Ovary (tissue), 9 donors: Measurements from ENCODE around the gene BCAM. TPM values are rescaled to one million over a fixed set of nuclear protein-coding genes. Genes with fewer than 3 reads are reported as not detected.

Source experiments
- DNase-seq, 5 donors: peaks; one replicate each; pipeline ENCODE4 v3.0.0-alpha.2; 2019 to 2020
- H3K27ac ChIP-seq, 2 donors: fragments of 200-600 bp; one replicate each; pipeline versions ENCODE4 v1.5.1 to v1.8.0; 2019 to 2022
- H3K27me3 ChIP-seq: fragments of 200-600 bp; one replicate; pipeline ENCODE4 v1.8.0; 2022
- H3K36me3 ChIP-seq: fragments of 200-600 bp; sonication (generic); one replicate; pipeline ENCODE4 v1.5.1; 2019
- H3K4me1 ChIP-seq: one replicate; pipeline ENCODE4 v1.8.1; 2013; ENCODE audit warnings: mild to moderate bottlenecking, moderate library complexity; ENCODE audit not compliant: insufficient read depth
- H3K4me3 ChIP-seq: fragments of 200-600 bp; sonication (generic); one replicate; pipeline ENCODE4 v1.5.1; 2017
- H3K9me3 ChIP-seq, 2 donors: fragments of 200-600 bp in 1 of 2; sonication (generic) in 1 of 2; one replicate each; pipeline versions ENCODE4 v1.5.1 to v1.8.1; 2013 to 2019; ENCODE audit warnings: mild to moderate bottlenecking in 1 of 2, moderate library complexity in 1 of 2
- EP300 ChIP-seq: sonication (generic); formaldehyde crosslinking; IDR thresholded peaks from one replicate; pipeline ENCODE4 v1.6.1; 2017; ENCODE audit warnings: antibody characterized with exemption
- POLR2A ChIP-seq: fragments of 450-650 bp; IDR thresholded peaks from one replicate; pipeline ENCODE4 v1.6.1; 2017; ENCODE audit warnings: antibody characterized with exemption, mild to moderate bottlenecking, moderate library complexity
- WGBS, 3 donors: extraction: QIAGEN DNeasy Blood & Tissue Kit in 1 of 3; methylation state at CpG; one replicate each; pipeline versions ENCODE4 v1.1.5 to v1.1.7; 2013 to 2017; 5-methylcytosine and 5-hydroxymethylcytosine counted together
- intact Hi-C, 4 donors: fragments of 100-400 bp; cut with DNase I; formaldehyde crosslinking; loops; one replicate each; pipeline versions ENCODE4 v1.11.0 to v1.15.1; 2022 to 2023
- polyA plus RNA-seq, 2 donors: library from polyadenylated mRNA; stranded (reverse); fragments of 200-250 nt in 1 of 2; fragments of 350-450 nt in 1 of 2; fragmentation: Illumina TruSeq in 1 of 2; extraction: RNeasy Lipid Tissue Mini Kit (QIAGEN cat#74804) in 1 of 2; gene quantifications; one replicate each; pipeline ENCODE4 v1.2.3, GENCODE V29; 2013 to 2014
- total RNA-seq, 7 donors: library from RNA; depleted of rRNA in 2 of 7; stranded (reverse); fragments of >200 nt in 2 of 7; fragmentation: NEBNext Ultra II Directional in 3 of 7; extraction: Animal tissue kit (Norgen Biotek cat#: 25700) in 3 of 7; gene quantifications; one replicate each; pipeline versions ENCODE4 v1.1.0 to v1.2.4, GENCODE V29; 2016 to 2023
- TF ChIP-seq, protein P1 (sequence below), 3 donors: fragments of 450-650 bp in 2 of 3; fragments of 200-600 bp in 1 of 3; IDR thresholded peaks; one replicate each; pipeline versions ENCODE4 v1.5.1 to v1.8.0; 2016 to 2022; ENCODE audit warnings: antibody characterized with exemption in 3 of 3, mild to moderate bottlenecking in 1 of 3
- donor health status: DM: no; HTN: no; CAD: no; lungs with moderate emphysema.
- donor health status: DM: no; HTN: no; CAD: no.
- donor health status: Bipolar disorder and iron deficiency.
- donor health status: DM: yes; HTN: yes; CAD: no.
- donor health status: DM: no; HTN: no; CAD: no.
- donor health status: DM: yes; HTN: yes; CAD: no.

BCAM gene
- total and polyA plus RNA-seq, 9 donors: 9.7 to 419 (median 62.0) TPM

DNA sequence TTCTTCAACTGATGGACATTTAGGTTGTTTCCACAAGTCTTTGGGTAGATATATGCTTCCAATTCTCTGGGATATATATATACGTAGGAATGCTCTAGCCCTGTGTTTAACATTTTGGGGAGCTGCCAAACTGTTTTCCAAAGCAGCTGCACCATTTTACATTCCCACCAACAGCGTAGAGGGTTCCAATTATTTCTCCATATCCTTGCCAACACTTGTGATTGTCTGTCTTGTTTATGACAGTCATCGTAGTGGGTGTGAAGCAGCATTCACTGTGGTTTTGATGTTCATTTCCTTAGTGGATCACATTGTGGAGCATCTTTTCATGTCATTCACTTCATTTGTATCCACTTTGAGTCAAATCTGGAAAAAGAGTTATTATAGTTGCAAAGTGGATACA lies 35.9 kb upstream of the BCAM start:
- TF ChIP-seq EP300 (no peak), POLR2A (no peak)
- TF ChIP-seq, protein P1, sequence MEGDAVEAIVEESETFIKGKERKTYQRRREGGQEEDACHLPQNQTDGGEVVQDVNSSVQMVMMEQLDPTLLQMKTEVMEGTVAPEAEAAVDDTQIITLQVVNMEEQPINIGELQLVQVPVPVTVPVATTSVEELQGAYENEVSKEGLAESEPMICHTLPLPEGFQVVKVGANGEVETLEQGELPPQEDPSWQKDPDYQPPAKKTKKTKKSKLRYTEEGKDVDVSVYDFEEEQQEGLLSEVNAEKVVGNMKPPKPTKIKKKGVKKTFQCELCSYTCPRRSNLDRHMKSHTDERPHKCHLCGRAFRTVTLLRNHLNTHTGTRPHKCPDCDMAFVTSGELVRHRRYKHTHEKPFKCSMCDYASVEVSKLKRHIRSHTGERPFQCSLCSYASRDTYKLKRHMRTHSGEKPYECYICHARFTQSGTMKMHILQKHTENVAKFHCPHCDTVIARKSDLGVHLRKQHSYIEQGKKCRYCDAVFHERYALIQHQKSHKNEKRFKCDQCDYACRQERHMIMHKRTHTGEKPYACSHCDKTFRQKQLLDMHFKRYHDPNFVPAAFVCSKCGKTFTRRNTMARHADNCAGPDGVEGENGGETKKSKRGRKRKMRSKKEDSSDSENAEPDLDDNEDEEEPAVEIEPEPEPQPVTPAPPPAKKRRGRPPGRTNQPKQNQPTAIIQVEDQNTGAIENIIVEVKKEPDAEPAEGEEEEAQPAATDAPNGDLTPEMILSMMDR (IDR thresholded peaks at IDR 0.05): no peak
- Histone ChIP-seq H3K9me3 (no peaks in the 10 kb centered on the region), H3K36me3 (no peaks in the 10 kb centered on the region), H3K4me1 (no peaks in the 10 kb centered on the region), H3K27me3 (no peaks in the 10 kb centered on the region), H3K4me3 (no peak overlapping the region), H3K27ac (no peak overlapping the region)
- intact Hi-C loops: loop anchor here (5.0 to 10.0 kb wide), 4 partner anchors 51 to 196 kb away; no protein-coding TSS in a partner anchor
- WGBS, 3 donors: 14 to 21% (median 18%) methylated on average over 3 of the region's 3 CpGs
- no peak for DNase-seq

DNA sequence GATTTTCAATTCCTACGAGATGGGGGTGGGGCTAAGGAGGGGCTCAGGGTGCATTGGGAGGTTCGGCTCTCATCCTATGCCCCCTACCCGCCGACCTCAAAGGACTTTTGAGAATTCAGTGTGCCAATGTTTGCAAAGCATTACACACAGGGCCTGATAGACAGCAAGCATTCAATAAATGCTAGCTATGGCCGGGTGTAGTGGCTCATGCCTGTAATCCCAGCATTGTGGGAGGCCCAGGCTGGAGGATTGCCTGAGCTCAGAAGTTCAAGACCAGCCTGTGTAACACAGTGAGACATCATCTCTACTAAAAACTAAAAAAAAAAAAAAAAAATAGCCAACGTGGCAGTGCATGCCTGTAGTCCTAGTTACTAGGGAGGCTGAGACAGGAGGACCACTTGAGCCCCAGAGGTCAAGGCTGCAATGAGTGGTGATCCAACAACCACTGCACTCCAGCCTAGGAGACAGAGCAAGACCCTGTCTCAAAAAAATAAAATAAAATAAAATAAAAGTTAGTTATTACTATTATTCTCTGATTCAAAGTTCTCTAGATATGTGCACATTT lies 33.1 kb upstream of the BCAM start:
- intact Hi-C loops: loop anchor here in 1 of 4 donors (10.0 kb wide), 1 partner anchor 91 kb away; no protein-coding TSS in a partner anchor
- Histone ChIP-seq H3K4me1 (no peaks in the 10 kb centered on the region), H3K27me3 (no peaks in the 10 kb centered on the region), H3K9me3 (no peaks in the 10 kb centered on the region), H3K36me3 (no peaks in the 10 kb centered on the region), H3K4me3 (no peak overlapping the region), H3K27ac (no peak overlapping the region)
- 73 to 84% (median 74%) methylated on average over 6 of the region's 6 CpGs for WGBS, 3 donors
- no peak for DNase-seq
- TF ChIP-seq EP300: no peak
- TF ChIP-seq, protein P1 (IDR thresholded peaks at IDR 0.05): no peak
- no peak for TF ChIP-seq POLR2A

DNA sequence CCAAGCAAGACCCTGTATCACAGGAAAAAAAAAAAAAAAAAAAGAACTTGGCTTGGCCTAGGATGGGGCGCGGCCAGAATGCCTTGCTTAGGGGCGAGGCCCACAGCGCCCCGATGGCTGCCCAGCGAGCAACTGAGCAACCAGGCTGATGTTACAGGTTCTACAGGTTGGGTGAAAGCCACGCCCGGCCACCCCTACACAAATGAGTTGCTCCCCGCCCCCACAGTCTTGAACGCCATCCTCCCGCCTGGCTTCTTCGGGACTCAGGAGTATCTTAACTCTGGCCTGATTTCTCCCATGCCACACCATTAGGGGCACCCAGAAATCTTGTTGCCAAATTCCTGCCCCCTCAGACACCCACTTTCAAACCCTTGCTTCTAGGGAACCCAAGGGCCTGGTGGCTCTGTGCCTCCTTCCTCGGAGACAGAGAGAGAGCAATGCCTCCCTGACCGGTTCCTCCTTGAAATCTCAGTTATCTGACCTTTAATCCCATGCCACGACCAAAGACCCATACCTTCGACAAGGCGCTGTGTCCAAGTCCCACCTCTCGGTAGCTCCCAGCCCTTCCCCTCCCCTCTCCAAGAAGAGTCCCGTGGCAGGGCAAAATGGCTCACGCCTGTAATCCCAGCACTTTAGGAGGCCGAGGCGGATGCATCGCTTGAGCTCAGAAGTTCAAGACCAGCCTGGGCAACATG lies 32.4 kb upstream of the BCAM start:
- intact Hi-C loops: loop anchor here in 1 of 4 donors (10.0 kb wide), 1 partner anchor 92 kb away; no protein-coding TSS in a partner anchor
- 85 to 91% (median 88%) methylated on average over 23 of the region's 23 CpGs for WGBS, 3 donors
- Histone ChIP-seq H3K36me3 (no peaks in the 10 kb centered on the region), H3K4me3 (no peak overlapping the region), H3K27ac (no peak overlapping the region), H3K9me3 (no peaks in the 10 kb centered on the region), H3K4me1 (no peaks in the 10 kb centered on the region), H3K27me3 (no peaks in the 10 kb centered on the region)
- DNase-seq: no peak
- TF ChIP-seq, protein P1 (IDR thresholded peaks at IDR 0.05): no peak
- TF ChIP-seq POLR2A (no peak), EP300 (no peak)

DNA sequence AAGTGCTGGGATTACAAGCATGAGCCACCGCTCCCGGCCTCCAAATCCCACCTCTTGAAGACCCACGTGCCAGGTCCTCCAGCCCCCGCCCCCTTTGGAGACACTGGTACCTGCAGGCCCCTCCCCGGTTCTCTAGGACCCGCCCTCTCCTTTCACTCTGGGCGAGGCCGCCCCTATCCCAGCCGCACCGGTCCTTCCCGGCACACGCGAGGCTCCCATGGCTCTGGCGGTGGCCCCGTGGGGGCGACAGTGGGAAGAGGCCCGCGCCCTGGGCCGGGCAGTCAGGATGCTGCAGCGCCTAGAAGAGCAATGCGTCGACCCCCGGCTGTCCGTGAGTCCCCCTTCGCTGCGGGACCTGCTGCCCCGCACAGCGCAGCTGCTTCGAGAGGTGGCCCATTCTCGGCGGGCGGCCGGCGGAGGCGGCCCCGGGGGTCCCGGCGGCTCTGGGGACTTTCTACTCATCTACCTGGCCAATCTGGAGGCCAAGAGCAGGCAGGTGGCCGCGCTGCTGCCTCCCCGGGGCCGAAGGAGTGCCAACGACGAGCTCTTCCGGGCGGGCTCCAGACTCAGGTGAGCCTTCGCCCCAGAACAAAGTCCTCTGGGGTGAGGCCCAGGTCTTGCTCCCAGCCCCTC lies 31.1 kb upstream of the BCAM start, which contains the start of gene CBLC:
CBLC (plus strand) TSS at position 176 of the 633 bp plus-strand sequence; CDS start at position 218, 42 bp downstream.
- H3K36me3 ChIP-seq: no peaks in the 10 kb centered on the region
- DNase-seq: peak in 2 of 5 donors; percentile 36 to 44
- no peaks in the 10 kb centered on the region for H3K9me3 ChIP-seq
- H3K4me3 ChIP-seq: no peak within 1 kb of the TSS
- no peak within 1 kb of the TSS for H3K27ac ChIP-seq
- 6 to 16% (median 11%) methylated on average over 26 to 47 of the region's 47 CpGs for WGBS, 3 donors
- no peaks in the 10 kb centered on the region for H3K27me3 ChIP-seq
- TF ChIP-seq EP300 (no peak), POLR2A (no peak)
- TF ChIP-seq, protein P1 (IDR thresholded peaks at IDR 0.05): no peak
- intact Hi-C loops: loop anchor here in 1 of 4 donors (10.0 kb wide), 1 partner anchor 93 kb away; no protein-coding TSS in a partner anchor
- no peaks in the 10 kb centered on the region for H3K4me1 ChIP-seq
